GM12878 (cell line): ENCODE data around the gene NOL4L. TPM values are rescaled to one million over a fixed set of nuclear protein-coding genes. Genes with fewer than 3 reads are reported as not detected.

Experiments
- ATAC-seq: fragments of 200-7000 bp; cut with Tn5 transposase; 3 replicates; pipeline ENCODE4 v1.9.1; 2020; ENCODE audit warnings: mild to moderate bottlenecking, moderate library complexity
- BruUV-seq: library from RNA; stranded (reverse); fragments of 400-500 nt; replicated peaks from 2 replicates; lab custom pipeline; 2021; lab: Mats Ljungman, UMichigan
- CTCF ChIA-PET: fragments of 300-600 bp; sonication (Branson Sonifier 250); formaldehyde crosslinking; extraction: SDS; loops from one replicate; lab custom pipeline; 2021; ENCODE audit warnings: inconsistent platforms; lab: Yijun Ruan, JAX
- POLR2A ChIA-PET: fragments of 350-600 bp; formaldehyde crosslinking; extraction: SDS; loops from one replicate; lab custom pipeline; 2021; ENCODE audit warnings: inconsistent platforms; lab: Charles Lee
- RAD21 ChIA-PET: fragments of 300-600 bp; sonication (Branson Sonifier 250); formaldehyde crosslinking; loops from one replicate; lab custom pipeline; 2023; ENCODE audit warnings: antibody characterized with exemption; ENCODE audit not compliant: unreplicated experiment; lab: Charles Lee
- SMC1A ChIA-PET: fragments of 300-600 bp; sonication (Branson Sonifier 250); formaldehyde crosslinking; loops from one replicate; lab custom pipeline; 2023; ENCODE audit not compliant: unreplicated experiment, uncharacterized antibody; lab: Charles Lee
- DNase-seq: peaks from one replicate; pipeline ENCODE4 v3.0.0-alpha.2; 2011; ENCODE audit warnings: low read depth, low spot score
- FAIRE-seq: peaks from 3 replicates; lab custom pipeline; 2011; peaks lifted over from hg19 to GRCh38; lab: Jason Lieb, UNC
- H2AFZ ChIP-seq: 2 replicates; pipeline ENCODE4 v1.6.0; 2011; ENCODE audit warnings: low read depth, low read length, control low read depth; ENCODE audit not compliant: control insufficient read depth
- H3K27ac ChIP-seq: 2 replicates; pipeline ENCODE4 v1.5.1; 2011; ENCODE audit warnings: control low read depth; ENCODE audit not compliant: control insufficient read depth, insufficient read depth
- H3K27me3 ChIP-seq, 2 experiments: replicated peaks in 1 of 2; 2 replicates each; pipeline versions ENCODE4 v1.6.0 to v1.6.1; 2011; ENCODE audit warnings: low read length in 1 of 2; ENCODE audit not compliant: control insufficient read depth in 2 of 2, insufficient read depth in 2 of 2
- H3K36me3 ChIP-seq, 2 experiments: 2 replicates each; pipeline ENCODE4 v1.5.1; 2011; ENCODE audit warnings: low read length in 1 of 2; ENCODE audit not compliant: control insufficient read depth in 2 of 2, insufficient read depth in 2 of 2
- H3K4me1 ChIP-seq: 2 replicates; pipeline ENCODE4 v1.6.1; 2011; ENCODE audit warnings: mild to moderate bottlenecking, low read length, moderate library complexity, mixed read lengths; ENCODE audit not compliant: control insufficient read depth, insufficient read depth
- H3K4me2 ChIP-seq: 2 replicates; pipeline ENCODE4 v1.6.0; 2011; ENCODE audit warnings: control low read depth; ENCODE audit not compliant: control insufficient read depth, insufficient read depth
- H3K4me3 ChIP-seq: fragments of 200-600 bp; sonication (generic); 2 replicates; pipeline ENCODE4 v1.5.1; 2016
- H3K79me2 ChIP-seq: 2 replicates; pipeline ENCODE4 v1.6.0; 2011; ENCODE audit warnings: low read length; ENCODE audit not compliant: control insufficient read depth, insufficient read depth
- H3K9ac ChIP-seq: 2 replicates; pipeline ENCODE4 v1.8.0; 2011; ENCODE audit warnings: low read length, control low read depth, mixed read lengths; ENCODE audit not compliant: control insufficient read depth, insufficient read depth
- H3K9me3 ChIP-seq: replicated peaks from 3 replicates; pipeline ENCODE4 v1.5.1; 2011; ENCODE audit warnings: mild to moderate bottlenecking, low read length; ENCODE audit not compliant: control insufficient read depth, insufficient read depth
- H4K20me1 ChIP-seq: 2 replicates; pipeline ENCODE4 v1.6.0; 2011; ENCODE audit not compliant: control insufficient read depth, insufficient read depth
- RAD21 ChIP-seq: IDR thresholded peaks from 2 replicates; pipeline ENCODE4 v1.6.1; 2011; ENCODE audit warnings: mild to moderate bottlenecking, low read depth, low read length, moderate library complexity; ENCODE audit not compliant: insufficient read depth
- WGBS: methylation state at CpG from one replicate; pipeline ENCODE4 v1.1.6; 2016; ENCODE audit warnings: low lambda C conversion rate; ENCODE audit not compliant: insufficient replicate concordance, insufficient coverage; ENCODE audit errors: missing lambda C conversion rate; 5-methylcytosine and 5-hydroxymethylcytosine counted together
- in situ Hi-C: fragments of 300-500 bp; cut with MboI; formaldehyde crosslinking; loops from 9 replicates; pipeline ENCODE4 v1.14.3; 2018; ENCODE audit warnings: mixed read lengths
- intact Hi-C: fragments of 100-400 bp; cut with micrococcal nuclease; formaldehyde crosslinking; loops from one replicate; pipeline ENCODE4 v1.14.2; 2022; ENCODE audit not compliant: unreplicated experiment
- polyA plus RNA-seq, 11 experiments: library from polyadenylated mRNA; depleted of rRNA in 4 of 11; unstranded in 6 of 11; stranded (reverse) in 5 of 11; fragments of >200 nt; fragmentation: Nextera tagmentation in 4 of 11; fragmentation: Illumina TruSeq in 1 of 11; extraction: Ambion mirVana in 4 of 11; extraction: Trizol in 1 of 11; gene quantifications; 1 replicate in 1 of 11; 2 replicates in 10 of 11; pipeline versions ENCODE4 v1.2.1 to v1.2.3, GENCODE V29; 2011 to 2016; ENCODE audit warnings: inconsistent platforms in 2 of 11, missing spikeins in 2 of 11, low read depth in 1 of 11
- total RNA-seq, 4 experiments: library from RNA; depleted of rRNA in 3 of 4; stranded (reverse); fragments of >200 nt in 3 of 4; fragmentation: Illumina TruSeq in 1 of 4; extraction: Trizol in 1 of 4; gene quantifications; 2 replicates each; pipeline versions ENCODE4 v1.2.1 to v1.2.3, GENCODE V29; 2013 to 2021
- TF ChIP-seq, protein P1 (sequence below): fragments of 450-650 bp; IDR thresholded peaks from 2 replicates; pipeline ENCODE4 v1.6.1; 2018; ENCODE audit warnings: borderline replicate concordance, mild to moderate bottlenecking; ENCODE audit not compliant: partially characterized antibody

The NOL4L gene
- total and polyA plus RNA-seq, 10 of the 15 experiments (the other 5 are each of a cell fraction or from before 2014, with no cell fraction given): 2.3 to 24.0 (median 8.0) TPM

DNA sequence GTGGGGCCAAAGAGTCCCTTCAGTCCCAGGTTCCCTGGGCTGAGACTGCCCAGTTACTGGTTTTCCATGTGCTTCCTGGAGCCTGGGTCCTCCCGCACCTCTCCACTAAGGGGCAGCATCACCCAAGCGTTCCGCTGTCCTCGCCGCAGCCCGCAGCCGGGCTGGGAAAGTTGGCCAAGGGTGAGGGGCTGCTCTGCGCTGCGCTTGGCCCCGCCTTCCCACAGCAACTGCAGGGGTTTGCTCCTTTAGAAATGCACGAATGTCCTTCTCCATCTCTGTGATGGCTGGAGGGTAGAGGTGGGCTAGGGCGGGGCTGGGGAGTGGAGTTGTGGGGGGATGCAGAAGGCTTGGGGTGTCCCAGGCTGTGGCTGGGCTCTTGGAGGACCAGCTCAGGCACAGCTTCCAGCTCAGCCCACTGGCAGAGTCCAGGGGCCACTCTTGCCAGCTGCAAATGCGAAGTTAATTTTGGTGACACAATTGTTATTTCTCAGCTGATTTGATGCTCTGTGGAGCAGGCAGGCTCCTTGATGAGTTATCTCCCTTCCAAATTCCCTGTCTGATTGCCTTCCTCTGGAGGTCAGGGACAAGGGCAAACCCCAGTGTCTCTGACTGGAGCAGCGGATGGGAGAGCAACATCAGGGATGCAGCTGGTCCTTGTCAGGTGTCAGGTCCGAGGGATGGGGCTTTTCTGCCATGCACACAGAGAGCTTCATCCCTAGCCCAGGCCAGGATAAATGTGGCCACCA is 63.2 kb downstream of the NOL4L start (continued):
- TF ChIP-seq, protein P1, sequence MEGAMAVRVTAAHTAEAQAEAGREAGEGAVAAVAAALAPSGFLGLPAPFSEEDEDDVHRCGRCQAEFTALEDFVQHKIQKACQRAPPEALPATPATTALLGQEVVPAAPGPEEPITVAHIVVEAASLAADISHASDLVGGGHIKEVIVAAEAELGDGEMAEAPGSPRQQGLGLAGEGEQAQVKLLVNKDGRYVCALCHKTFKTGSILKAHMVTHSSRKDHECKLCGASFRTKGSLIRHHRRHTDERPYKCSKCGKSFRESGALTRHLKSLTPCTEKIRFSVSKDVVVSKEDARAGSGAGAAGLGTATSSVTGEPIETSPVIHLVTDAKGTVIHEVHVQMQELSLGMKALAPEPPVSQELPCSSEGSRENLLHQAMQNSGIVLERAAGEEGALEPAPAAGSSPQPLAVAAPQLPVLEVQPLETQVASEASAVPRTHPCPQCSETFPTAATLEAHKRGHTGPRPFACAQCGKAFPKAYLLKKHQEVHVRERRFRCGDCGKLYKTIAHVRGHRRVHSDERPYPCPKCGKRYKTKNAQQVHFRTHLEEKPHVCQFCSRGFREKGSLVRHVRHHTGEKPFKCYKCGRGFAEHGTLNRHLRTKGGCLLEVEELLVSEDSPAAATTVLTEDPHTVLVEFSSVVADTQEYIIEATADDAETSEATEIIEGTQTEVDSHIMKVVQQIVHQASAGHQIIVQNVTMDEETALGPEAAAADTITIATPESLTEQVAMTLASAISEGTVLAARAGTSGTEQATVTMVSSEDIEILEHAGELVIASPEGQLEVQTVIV: no peak

DNA sequence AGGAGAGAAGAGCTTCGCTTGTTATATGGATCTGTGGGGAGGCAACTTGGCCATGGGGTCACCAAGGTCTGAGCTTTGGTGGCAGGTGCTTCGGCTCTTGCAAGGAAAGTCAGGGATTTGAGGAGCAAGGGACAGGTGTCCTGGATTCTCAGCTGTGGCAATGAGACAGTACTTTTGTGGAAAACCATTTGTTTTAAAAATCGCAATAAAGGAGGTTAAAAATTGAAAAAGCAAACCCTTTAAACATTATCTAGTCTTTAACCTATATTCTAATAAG is 64.3 kb downstream of the NOL4L start:
- peaks cover 9% of the 10 kb centered on the region for H3K4me1 ChIP-seq
- SMC1A ChIA-PET: interaction anchor here (1.1 to 12.2 kb wide), 5 partner anchors 17 to 258 kb away, joined by 3 to 248 read pairs (median 12); partner anchors contain the start of gene C20orf203
- intact Hi-C loops: loop anchor here (1.0 to 5.0 kb wide), 2 partner anchors 132 to 256 kb away; no protein-coding TSS in a partner anchor
- peaks cover 0 to 2% of the 10 kb centered on the region in 2 experiments; a peak in 3 of 4 replicates for H3K36me3 ChIP-seq
- no peak for ATAC-seq
- BruUV-seq: no TSS peak
- no peak overlapping the region for H3K27ac ChIP-seq
- DNase-seq: no peak
- CTCF ChIA-PET: interaction anchor here (0.9 to 8.3 kb wide), 12 partner anchors 17 to 264 kb away, joined by 3 to 264 read pairs (median 6); partner anchors contain the start of gene C20orf203
- no peak overlapping the region for H2AFZ ChIP-seq
- 52% methylated on average over 3 of the region's 3 CpGs for WGBS
- H3K4me2 ChIP-seq: no peak overlapping the region
- H3K79me2 ChIP-seq: no peaks in the 10 kb centered on the region
- H3K9me3 ChIP-seq: no peaks in the 10 kb centered on the region
- POLR2A ChIA-PET: interaction anchor here (0.5 kb wide), 1 partner anchor 396 kb away, joined by 3 read pairs; no protein-coding TSS in a partner anchor
- H3K4me3 ChIP-seq: no peak overlapping the region
- RAD21 ChIA-PET: interaction anchor here (0.7 to 9.1 kb wide), 6 partner anchors 13 to 257 kb away, joined by 3 to 186 read pairs (median 4); no protein-coding TSS in a partner anchor
- in situ Hi-C loops: no loop called here
- TF ChIP-seq RAD21: no peak
- no peak overlapping the region for H3K9ac ChIP-seq
- no peak for FAIRE-seq
- no peaks in the 10 kb centered on the region for H3K27me3 ChIP-seq
- H4K20me1 ChIP-seq: no peaks in the 10 kb centered on the region
